ENCODE measurements around the gene IL10RA.

- TF ChIP-seq, protein P1, sequence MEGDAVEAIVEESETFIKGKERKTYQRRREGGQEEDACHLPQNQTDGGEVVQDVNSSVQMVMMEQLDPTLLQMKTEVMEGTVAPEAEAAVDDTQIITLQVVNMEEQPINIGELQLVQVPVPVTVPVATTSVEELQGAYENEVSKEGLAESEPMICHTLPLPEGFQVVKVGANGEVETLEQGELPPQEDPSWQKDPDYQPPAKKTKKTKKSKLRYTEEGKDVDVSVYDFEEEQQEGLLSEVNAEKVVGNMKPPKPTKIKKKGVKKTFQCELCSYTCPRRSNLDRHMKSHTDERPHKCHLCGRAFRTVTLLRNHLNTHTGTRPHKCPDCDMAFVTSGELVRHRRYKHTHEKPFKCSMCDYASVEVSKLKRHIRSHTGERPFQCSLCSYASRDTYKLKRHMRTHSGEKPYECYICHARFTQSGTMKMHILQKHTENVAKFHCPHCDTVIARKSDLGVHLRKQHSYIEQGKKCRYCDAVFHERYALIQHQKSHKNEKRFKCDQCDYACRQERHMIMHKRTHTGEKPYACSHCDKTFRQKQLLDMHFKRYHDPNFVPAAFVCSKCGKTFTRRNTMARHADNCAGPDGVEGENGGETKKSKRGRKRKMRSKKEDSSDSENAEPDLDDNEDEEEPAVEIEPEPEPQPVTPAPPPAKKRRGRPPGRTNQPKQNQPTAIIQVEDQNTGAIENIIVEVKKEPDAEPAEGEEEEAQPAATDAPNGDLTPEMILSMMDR (conservative IDR thresholded peaks at IDR 0.05; ENCODE audit: low read length): no peak
- TF ChIP-seq EZH2phosphoT487 (IDR thresholded peaks at IDR 0.05; ENCODE audit: borderline replicate concordance, low read depth, low read length): no peak
These were observed 5.9 kb downstream of the IL10RA start for GRCh38 chr11:117992136-117992535.

All from OCI-LY7 (cell line).